PC-3 (cell line): ENCODE results near the gene GAB1.

Experiments used
- EZH2 ChIP-seq: fragments of 300-600 bp; sonication (generic); IDR thresholded peaks from one replicate; pipeline ENCODE4 v1.6.1; 2017; ENCODE audit warnings: antibody characterized with exemption, mild to moderate bottlenecking, low read length; ENCODE audit not compliant: unreplicated experiment
- TF ChIP-seq, protein P1 (sequence below): fragments of 300-600 bp; sonication (generic); conservative IDR thresholded peaks from 2 replicates; pipeline ENCODE4 v1.5.1; 2017; ENCODE audit warnings: antibody characterized with exemption, low read depth, mild to moderate bottlenecking, low read length

DNA sequence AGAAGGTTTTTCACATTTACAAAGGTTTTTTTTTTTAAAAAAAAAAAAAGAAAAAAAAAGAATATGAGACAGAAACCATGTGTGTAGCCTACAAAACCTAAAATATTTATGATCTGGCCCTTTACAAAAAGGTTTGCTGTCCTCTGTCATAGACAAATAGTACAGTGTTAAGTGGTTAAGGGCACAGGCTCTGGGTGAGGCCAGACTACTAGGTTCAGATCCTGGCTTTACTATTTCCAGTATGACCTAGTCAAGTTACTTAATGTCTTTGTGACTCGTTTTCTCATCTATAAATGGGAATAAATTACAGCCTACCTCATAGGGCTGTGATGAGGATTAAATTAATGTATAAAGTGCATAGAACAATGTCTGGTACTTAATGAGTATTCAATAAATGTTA is 56.5 kb downstream of the GAB1 start:
- TF ChIP-seq, protein P1, sequence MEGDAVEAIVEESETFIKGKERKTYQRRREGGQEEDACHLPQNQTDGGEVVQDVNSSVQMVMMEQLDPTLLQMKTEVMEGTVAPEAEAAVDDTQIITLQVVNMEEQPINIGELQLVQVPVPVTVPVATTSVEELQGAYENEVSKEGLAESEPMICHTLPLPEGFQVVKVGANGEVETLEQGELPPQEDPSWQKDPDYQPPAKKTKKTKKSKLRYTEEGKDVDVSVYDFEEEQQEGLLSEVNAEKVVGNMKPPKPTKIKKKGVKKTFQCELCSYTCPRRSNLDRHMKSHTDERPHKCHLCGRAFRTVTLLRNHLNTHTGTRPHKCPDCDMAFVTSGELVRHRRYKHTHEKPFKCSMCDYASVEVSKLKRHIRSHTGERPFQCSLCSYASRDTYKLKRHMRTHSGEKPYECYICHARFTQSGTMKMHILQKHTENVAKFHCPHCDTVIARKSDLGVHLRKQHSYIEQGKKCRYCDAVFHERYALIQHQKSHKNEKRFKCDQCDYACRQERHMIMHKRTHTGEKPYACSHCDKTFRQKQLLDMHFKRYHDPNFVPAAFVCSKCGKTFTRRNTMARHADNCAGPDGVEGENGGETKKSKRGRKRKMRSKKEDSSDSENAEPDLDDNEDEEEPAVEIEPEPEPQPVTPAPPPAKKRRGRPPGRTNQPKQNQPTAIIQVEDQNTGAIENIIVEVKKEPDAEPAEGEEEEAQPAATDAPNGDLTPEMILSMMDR = no peak
- TF ChIP-seq EZH2 = no peak
